OCI-LY3 (cell line): Measurements from ENCODE around the gene CCDC117.
"Not testable (repeated sequence)": the region's sequence is repeated elsewhere in the genome, so short reads cannot be mapped to it uniquely, and the experiment has no call there.

Experiments used
- H2AFZ ChIP-seq: fragments of 200-600, 300-600 bp; shearing (Covaris generic); 2 replicates; pipeline ENCODE4 v1.6.0; 2014; ENCODE audit warnings: antibody characterized with exemption, low read depth, low read length
- H3K27ac ChIP-seq: fragments of 200-600, 300-600 bp; sonication (generic); 2 replicates; pipeline ENCODE4 v1.5.1; 2014; ENCODE audit warnings: mild to moderate bottlenecking, low read length, moderate library complexity, mixed read lengths
- H3K27me3 ChIP-seq: fragments of 200-600, 300-600 bp; sonication (generic); 2 replicates; pipeline ENCODE4 v1.6.1; 2014; ENCODE audit warnings: low read depth, low read length, mixed read lengths
- H3K36me3 ChIP-seq: fragments of 200-600, 300-600 bp; sonication (generic); replicated peaks from 2 replicates; pipeline ENCODE3; 2014; ENCODE audit warnings: low read depth, low read length, mixed read lengths
- H3K4me1 ChIP-seq: fragments of 300-600, 200-600 bp; sonication (generic); 2 replicates; pipeline ENCODE4 v1.6.1; 2014; ENCODE audit warnings: low read length, mixed read lengths
- H3K4me2 ChIP-seq: fragments of 200-600, 300-600 bp; sonication (generic); 2 replicates; pipeline ENCODE4 v1.6.1; 2014; ENCODE audit warnings: low read length, mixed read lengths
- H3K4me3 ChIP-seq: fragments of 300-600, 200-600 bp; sonication (generic); 2 replicates; pipeline ENCODE4 v1.5.1; 2014; ENCODE audit warnings: antibody characterized with exemption, mild to moderate bottlenecking, low read length, moderate library complexity
- H3K79me2 ChIP-seq: fragments of 300-600, 200-600 bp; shearing (Covaris generic); 2 replicates; pipeline ENCODE4 v1.6.1; 2014; ENCODE audit warnings: mild to moderate bottlenecking, low read length, mixed read lengths
- H3K9ac ChIP-seq: fragments of 300-600, 200-600 bp; shearing (Covaris generic); 2 replicates; pipeline ENCODE4 v1.6.0; 2014; ENCODE audit warnings: mild to moderate bottlenecking, low read length, moderate library complexity
- H3K9me3 ChIP-seq: fragments of 200-600, 300-600 bp; shearing (Covaris generic); 2 replicates; pipeline ENCODE4 v1.6.1; 2014; ENCODE audit warnings: low read length, mixed read lengths; ENCODE audit not compliant: insufficient read depth
- H4K20me1 ChIP-seq: fragments of 200-600, 300-600 bp; sonication (generic); 2 replicates; pipeline ENCODE4 v1.6.1; 2016; ENCODE audit warnings: low read length, mixed read lengths; ENCODE audit not compliant: insufficient read depth
- EZH2phosphoT487 ChIP-seq: fragments of 200-600 bp; shearing (Covaris generic); IDR thresholded peaks from 2 replicates; pipeline ENCODE4 v1.6.1; 2018; ENCODE audit warnings: antibody characterized with exemption, mixed run types, low read depth
- TF ChIP-seq, protein P1 (sequence below): fragments of 200-600, 300-600 bp; sonication (generic); IDR thresholded peaks from 2 replicates; pipeline ENCODE4 v1.5.1; 2014; ENCODE audit warnings: antibody characterized with exemption, low read length, low read depth

Gene CCDC117

DNA sequence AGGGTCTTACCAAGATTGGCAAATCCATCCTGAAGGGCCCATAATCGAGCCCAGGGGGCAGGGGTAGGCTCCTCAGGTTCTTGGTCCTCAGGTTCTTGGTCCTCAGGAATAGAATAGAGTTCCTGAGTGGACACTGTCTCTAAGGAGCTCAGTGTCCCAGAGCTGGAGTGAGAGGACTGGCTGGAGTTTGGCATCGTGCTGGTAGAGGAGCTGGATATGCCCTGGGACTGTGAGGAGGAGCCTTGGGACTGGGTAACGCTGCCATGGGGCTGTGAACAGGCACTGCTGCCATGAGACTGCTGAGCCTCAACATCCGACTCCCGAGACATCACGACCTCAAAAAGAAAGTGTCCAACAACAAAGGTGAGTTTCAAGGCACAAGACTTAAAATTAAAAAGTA is 38.1 kb upstream of the CCDC117 start:
- no peak for TF ChIP-seq EZH2phosphoT487
- TF ChIP-seq, protein P1, sequence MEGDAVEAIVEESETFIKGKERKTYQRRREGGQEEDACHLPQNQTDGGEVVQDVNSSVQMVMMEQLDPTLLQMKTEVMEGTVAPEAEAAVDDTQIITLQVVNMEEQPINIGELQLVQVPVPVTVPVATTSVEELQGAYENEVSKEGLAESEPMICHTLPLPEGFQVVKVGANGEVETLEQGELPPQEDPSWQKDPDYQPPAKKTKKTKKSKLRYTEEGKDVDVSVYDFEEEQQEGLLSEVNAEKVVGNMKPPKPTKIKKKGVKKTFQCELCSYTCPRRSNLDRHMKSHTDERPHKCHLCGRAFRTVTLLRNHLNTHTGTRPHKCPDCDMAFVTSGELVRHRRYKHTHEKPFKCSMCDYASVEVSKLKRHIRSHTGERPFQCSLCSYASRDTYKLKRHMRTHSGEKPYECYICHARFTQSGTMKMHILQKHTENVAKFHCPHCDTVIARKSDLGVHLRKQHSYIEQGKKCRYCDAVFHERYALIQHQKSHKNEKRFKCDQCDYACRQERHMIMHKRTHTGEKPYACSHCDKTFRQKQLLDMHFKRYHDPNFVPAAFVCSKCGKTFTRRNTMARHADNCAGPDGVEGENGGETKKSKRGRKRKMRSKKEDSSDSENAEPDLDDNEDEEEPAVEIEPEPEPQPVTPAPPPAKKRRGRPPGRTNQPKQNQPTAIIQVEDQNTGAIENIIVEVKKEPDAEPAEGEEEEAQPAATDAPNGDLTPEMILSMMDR = no peak
- H2AFZ ChIP-seq = no peak overlapping the region
- peaks cover 23% of the 10 kb centered on the region for H3K36me3 ChIP-seq
- peaks cover 14% of the 10 kb centered on the region for H3K4me1 ChIP-seq
- no peak overlapping the region for H3K9ac ChIP-seq
- peaks cover 37% of the 10 kb centered on the region for H3K79me2 ChIP-seq
- no peaks in the 10 kb centered on the region for H3K9me3 ChIP-seq
- H4K20me1 ChIP-seq = 0 out of 2 replicates have a peak, but pooled peaks cover 5% of the 10 kb centered on the region
- H3K4me3 ChIP-seq = no peak overlapping the region
- no peak overlapping the region for H3K4me2 ChIP-seq
- H3K27me3 ChIP-seq = no peaks in the 10 kb centered on the region
- no peak overlapping the region for H3K27ac ChIP-seq

DNA sequence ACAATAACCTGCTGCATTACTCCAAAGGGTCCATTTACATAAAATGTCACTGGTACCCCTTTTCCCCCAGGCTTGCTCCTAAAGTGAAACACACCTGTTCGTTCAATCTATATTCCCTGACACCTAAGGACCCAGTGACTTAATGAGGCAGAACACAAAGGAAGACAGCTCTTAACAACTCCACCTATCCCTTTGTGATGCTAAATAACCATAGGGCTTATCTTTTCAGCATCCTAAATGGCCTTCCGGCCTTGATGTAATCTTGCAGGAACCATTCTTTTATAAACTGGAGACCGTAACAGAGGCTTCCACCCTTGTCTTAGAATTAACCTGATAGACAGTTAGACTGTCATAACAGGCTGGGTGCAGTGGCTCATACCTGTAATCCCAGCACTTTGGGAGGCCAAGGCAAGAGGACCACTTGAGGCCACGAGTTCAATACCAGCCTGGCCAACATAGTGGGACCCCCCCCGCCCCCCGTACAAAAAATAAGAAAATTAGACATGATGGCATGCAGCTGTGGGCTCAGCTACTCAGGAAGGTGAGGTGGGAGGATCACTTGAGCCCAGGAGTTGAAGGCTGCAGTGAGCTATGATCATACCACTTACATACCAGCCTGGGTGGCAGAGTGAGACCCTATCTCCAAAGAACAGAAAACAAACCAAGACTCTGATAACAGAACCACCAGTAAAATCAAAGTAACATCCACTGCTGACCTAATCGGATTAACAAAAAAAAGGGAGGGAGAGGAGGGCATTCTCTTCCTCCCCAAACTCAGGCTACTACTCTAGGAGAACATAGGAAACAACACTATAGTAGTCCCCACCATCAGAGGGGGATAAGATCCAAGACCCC is 36.0 kb upstream of the CCDC117 start:
- no peak overlapping the region for H3K4me2 ChIP-seq
- no peak overlapping the region for H3K9ac ChIP-seq
- H3K4me1 ChIP-seq = peaks cover 4% of the 10 kb centered on the region; the same call in 1 of the 2 replicates
- H4K20me1 ChIP-seq = 0 out of 2 replicates have a peak, but pooled peaks cover 5% of the 10 kb centered on the region
- H3K9me3 ChIP-seq = no peaks in the 10 kb centered on the region
- peaks cover 23% of the 10 kb centered on the region for H3K36me3 ChIP-seq
- no peak overlapping the region for H2AFZ ChIP-seq
- TF ChIP-seq, protein P1 = no peak
- no peak for TF ChIP-seq EZH2phosphoT487
- H3K79me2 ChIP-seq = peaks cover 56% of the 10 kb centered on the region
- H3K27ac ChIP-seq = no peak overlapping the region
- no peak overlapping the region for H3K4me3 ChIP-seq
- H3K27me3 ChIP-seq = no peaks in the 10 kb centered on the region

DNA sequence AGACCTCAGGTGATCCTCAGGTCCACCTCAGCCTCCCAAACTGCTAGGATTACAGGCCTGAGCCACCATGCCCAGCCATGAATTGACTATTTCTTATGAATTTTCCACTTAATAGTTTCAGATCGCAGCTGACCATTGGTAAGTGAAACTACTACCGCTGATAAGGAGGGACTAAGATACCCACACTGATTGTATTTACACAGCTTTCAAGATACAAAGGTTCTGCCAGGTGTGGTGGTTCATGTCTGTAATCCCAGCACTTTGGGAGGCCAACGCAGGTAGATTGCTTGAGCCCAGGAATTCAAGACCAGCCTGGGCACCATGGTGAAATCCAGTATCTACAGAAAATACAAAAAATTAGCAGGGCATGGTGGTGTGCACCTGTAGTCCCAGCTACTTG is 34.8 kb upstream of the CCDC117 start:
- H3K27me3 ChIP-seq = no peaks in the 10 kb centered on the region
- H3K36me3 ChIP-seq = peaks cover 23% of the 10 kb centered on the region
- no peak overlapping the region for H3K27ac ChIP-seq
- no peaks in the 10 kb centered on the region for H3K9me3 ChIP-seq
- H3K9ac ChIP-seq = no peak overlapping the region
- no peak overlapping the region for H3K4me2 ChIP-seq
- peaks cover 58% of the 10 kb centered on the region for H3K79me2 ChIP-seq
- peaks cover 4% of the 10 kb centered on the region for H3K4me1 ChIP-seq
- no peak overlapping the region for H3K4me3 ChIP-seq
- peaks cover 6% of the 10 kb centered on the region; the same call in 1 of the 2 replicates for H4K20me1 ChIP-seq
- TF ChIP-seq, protein P1 = no peak
- TF ChIP-seq EZH2phosphoT487 = no peak
- H2AFZ ChIP-seq = no peak overlapping the region

DNA sequence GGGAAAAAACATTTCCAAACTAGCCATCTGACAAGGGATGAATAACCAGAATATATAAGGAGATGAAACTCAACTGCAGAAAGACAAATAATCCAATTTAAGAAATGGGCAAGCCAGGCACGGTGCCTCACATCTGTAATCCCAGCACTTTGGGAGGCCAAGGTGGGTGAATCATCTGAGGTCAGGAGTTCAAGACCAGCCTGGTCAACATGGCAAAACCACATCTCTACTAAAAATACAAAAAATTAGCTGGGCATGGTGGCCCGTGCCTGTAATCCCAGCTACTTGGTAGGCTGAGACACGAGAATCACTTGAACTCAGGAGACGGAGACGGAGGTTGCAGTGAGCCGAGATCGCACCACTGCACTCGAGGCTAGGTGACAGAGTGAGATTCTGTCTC is 33.6 kb upstream of the CCDC117 start:
- not testable (repeated sequence) for H3K27ac ChIP-seq, H2AFZ ChIP-seq, H3K27me3 ChIP-seq, H3K9ac ChIP-seq, H3K9me3 ChIP-seq, H3K4me2 ChIP-seq, H3K4me3 ChIP-seq
- peaks cover 18% of the 10 kb centered on the region for H3K36me3 ChIP-seq
- peaks cover 12% of the 10 kb centered on the region for H3K4me1 ChIP-seq
- peaks cover 70% of the 10 kb centered on the region for H3K79me2 ChIP-seq
- peaks cover 12% of the 10 kb centered on the region; the same call in 1 of the 2 replicates for H4K20me1 ChIP-seq
